ENCODE data around the gene GTF2H2. TPM values are rescaled to one million over a fixed set of nuclear protein-coding genes. Genes with fewer than 3 reads are reported as not detected.
"Not testable (repeated sequence)": the region's sequence is repeated elsewhere in the genome, so short reads cannot be mapped to it uniquely, and the experiment has no call there.

Gene GTF2H2
- 16.4 and 21.3 TPM in 2 replicates for total RNA-seq

DNA sequence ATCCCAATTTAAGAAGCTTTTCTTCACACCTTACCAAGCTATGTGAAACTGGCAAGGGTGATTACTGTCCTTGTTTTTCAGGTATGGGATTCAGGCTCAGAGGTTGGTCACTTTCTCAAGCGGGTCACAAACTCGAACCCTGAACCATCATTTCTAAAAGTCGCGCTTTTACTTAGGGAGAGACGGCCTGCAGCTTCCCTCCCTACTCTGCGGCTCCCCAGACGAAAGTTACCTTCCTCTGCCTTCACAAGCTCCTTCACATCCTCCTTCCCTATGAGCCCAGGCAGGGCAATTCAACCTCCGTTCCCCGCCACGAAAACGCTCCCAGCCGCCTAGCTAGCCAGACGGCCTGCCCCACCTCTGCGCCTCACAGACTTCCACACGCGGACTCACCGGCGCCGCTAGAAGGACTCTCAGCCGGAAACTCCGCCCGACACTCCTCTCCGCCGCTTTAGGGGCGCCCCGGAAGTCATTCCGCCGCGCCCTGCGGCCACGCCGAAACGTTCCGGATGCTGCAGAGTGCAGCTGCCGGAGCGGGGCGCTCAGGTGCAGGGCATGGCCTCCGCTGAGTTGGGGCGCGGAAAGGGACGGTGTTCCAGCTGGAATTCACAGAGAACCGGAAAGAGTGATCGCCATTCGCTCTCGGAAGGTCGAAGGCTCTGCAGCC lies at the start of gene GTF2H2:
Gene GTF2H2, minus strand, starts transcription at position 415 of the 667 bp plus-strand sequence. CDS start 4,913 bp downstream, outside the sequence.
- intact Hi-C loops (cut with micrococcal nuclease) = not testable (repeated sequence)

DNA sequence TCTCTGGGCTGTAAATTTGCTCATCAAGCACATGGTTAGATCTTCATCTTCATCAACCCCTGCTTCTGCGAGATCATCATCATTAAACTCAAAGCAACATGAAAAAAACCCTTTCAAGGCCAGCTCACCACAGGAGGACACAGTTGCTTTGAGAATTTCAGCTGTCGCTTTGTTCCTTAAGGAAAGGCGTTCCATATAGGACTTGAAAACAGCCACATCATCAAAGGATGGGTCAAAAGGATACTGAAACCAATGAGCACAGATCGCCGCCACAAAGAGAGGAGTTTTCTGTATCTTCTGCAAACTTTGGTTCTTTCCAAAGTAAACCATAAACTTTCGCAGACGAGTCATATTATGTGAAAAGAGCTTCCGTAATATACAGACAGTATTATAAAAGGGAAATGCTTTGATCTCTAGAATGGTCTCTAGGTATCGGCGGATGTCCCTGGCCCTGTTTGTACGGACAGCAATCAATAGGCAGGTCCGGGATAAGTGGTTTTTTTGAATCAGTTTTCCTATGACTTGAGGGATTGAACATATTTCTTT lies 42.3 kb upstream of the GTF2H2 start:
- intact Hi-C loops (cut with micrococcal nuclease) = not testable (repeated sequence)

DNA sequence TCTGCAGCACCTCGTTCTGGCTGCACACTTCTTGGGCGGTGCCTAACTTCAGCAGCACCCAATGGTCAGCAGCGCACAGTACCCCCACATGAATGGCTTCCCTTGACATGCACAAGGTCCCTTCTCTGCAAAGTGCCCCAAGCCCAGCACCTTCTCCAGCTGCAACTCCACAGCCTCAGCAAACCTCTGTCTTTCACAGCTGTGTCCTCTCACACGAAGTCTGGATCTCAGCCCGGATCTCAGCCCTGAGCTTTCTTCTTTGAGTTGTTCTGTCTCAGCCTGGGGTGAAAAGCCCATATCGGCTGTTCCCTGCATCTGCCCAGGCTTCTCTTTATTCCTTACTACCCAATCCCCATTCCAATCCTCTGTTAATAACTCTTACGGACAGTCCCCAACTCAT lies 32.5 kb upstream of the GTF2H2 start:
- intact Hi-C loops (cut with micrococcal nuclease) = not testable (repeated sequence)

GRCh38 chr5:71097930-71098203 lies 30.4 kb upstream of the GTF2H2 start:
- intact Hi-C loops (cut with micrococcal nuclease) = not testable (repeated sequence)

DNA sequence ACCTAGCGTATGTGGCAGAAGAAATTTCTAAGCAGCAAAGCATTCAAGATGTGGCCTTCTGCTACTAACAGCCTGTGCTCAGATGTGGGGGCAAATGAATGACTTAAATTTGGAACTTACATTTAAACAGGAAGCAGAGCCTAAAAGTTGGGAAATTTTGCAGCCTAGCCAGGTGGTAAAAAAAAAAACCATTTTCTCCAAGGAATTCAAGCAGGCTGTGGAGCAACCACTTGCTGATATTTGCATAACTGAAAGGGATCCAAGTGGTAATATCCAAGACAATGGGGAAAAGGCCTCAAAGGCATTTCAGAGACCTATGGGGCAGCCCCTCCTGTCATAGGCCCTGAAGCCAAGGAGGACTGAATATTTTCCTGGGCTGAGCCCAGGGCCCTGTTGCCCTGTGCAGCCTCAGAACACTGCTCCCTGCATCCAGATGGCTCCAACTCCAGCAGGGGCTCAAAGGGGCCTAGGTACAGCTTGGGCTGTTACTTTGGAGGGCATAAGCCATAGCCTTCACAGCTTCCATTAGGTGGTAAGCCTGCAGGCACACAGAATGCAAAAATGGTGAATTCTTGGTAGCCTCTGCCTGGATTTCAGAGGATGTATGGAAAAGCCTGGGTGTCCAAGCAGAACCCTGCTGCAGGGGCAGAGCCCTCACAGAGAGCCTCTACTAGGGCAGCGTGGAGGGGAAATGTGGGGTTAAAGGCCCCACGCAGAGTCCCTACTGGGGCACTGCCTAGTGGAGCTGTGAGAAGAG lies 29.9 kb upstream of the GTF2H2 start:
- intact Hi-C loops (cut with micrococcal nuclease) = not testable (repeated sequence)

- intact Hi-C loops (cut with micrococcal nuclease) = not testable (repeated sequence)
These were observed 22.3 kb upstream of the GTF2H2 start for GRCh38 chr5:71089773-71090172.

GRCh38 chr5:71088754-71089153 lies 21.3 kb upstream of the GTF2H2 start:
- intact Hi-C loops (cut with micrococcal nuclease) = not testable (repeated sequence)

DNA sequence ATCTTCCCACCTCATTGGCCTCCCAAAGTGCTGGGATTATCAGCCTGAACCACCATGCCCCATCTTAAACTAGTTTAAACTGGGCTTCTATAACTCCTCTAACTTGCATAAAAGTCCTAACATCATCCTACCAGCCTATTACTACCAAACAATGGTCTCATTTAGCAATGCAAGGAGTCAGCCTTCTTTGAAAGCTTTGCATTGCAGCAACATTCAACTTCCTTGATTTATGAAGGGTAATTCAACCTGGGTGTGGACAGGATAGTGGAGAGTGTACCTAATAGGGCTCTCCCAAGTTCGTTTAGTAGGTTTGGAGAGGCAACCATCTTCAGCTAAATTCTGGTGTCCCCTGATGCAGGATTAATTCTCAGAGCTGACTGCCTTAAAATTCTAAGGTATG lies 18.7 kb upstream of the GTF2H2 start:
- intact Hi-C loops (cut with micrococcal nuclease) = not testable (repeated sequence)

DNA sequence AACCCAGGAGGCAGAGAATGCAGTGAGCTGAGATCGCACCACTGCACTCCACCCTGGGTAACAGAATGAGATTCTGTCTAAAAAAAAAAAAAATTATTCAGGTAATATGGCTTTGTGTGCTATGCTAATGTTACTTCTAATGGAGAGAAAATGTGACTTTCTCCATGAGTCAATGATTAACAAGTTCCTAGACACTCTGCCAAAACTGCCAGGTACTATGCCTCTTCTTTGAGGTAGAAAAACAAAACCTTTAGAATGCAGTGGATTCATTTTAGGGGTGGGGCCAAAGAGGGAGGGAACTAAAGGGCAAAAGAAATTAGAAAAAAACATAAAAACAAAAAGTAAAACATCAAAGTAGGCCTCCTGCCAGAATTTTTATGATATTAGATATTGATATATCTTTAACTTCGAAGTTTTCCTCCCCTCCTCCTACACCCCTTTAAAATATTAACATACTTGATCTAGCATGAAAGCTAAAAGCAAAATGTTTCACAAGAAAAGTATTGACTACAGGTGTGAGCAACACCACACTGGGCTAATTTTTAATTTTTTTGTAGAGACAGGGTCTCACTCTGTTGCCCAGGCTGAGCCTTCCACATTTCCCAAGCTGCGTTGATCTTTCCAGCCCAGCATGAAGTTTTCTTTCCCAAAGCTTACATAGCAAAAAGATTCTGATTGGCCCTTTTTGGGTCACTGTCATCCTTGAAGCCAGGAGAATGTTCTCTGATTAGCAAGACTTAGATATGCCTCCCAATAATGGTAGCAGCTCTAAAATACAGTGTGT lies 17.0 kb upstream of the GTF2H2 start:
- intact Hi-C loops (cut with micrococcal nuclease) = not testable (repeated sequence)

GRCh38 chr5:71082898-71083297 lies 15.4 kb upstream of the GTF2H2 start:
- intact Hi-C loops (cut with micrococcal nuclease) = not testable (repeated sequence)

DNA sequence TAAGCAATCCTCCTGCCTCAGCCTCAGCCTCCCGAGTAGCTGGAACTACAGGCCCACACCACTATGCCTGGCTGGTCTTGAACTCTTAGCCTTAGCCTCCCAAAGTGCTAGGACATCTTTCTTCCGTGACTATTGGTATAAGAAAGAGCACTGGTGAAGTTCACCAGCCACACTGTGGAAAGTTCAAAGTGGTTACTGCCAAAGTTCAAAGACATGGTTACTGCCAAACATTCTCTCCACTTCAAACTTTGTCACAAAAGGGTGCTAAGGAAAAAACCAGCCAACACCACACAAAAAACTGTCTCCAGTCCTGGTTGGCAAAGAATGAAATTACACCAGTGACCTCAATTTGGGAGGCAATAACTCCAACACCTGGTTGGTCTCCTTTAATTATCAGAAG lies 14.9 kb upstream of the GTF2H2 start:
- intact Hi-C loops (cut with micrococcal nuclease) = not testable (repeated sequence)

- intact Hi-C loops (cut with micrococcal nuclease) = not testable (repeated sequence)
These were observed 6.2 kb downstream of the GTF2H2 start for GRCh38 chr5:71061322-71061721.

DNA sequence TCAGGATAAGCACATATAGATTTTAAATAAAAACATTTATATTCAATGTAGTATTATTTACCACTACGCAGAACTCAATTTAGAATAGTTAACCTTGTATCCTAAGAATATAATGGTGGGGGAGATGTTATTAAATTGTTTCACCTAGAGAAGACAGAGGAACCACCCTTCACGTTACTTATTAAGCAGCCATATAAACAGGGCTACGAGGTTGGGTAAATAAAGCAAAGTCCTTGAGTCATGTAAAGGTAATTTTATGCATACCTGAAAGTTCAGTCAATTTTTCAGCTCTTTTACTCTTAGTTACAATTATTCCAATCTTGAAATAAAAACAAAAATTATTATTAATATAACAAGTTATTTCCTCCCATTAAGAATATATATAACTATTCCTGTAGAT lies 8.1 kb downstream of the GTF2H2 start:
- intact Hi-C loops (cut with micrococcal nuclease) = not testable (repeated sequence)

GRCh38 chr5:71044808-71045207 lies 22.7 kb downstream of the GTF2H2 start:
- intact Hi-C loops (cut with micrococcal nuclease) = not testable (repeated sequence)

DNA sequence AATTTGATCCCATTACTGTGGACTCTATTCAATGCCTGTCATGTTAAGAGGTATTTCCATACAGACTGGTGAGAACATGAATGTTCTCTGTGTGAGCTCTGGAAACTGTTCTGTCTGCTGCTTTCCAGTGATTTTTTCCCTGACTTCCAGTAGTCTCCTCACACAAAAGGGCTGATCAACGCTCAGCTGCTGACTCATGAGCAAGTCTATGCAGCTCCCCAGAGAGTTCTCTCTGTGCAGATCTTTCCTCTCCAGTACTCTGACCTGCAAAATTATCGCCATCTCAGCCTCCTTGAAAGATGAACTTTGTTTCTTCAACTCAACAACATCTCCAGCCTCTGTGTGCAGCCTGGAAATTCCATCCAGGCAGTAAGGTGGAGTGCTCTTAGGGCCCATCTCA lies 23.3 kb downstream of the GTF2H2 start:
- intact Hi-C loops (cut with micrococcal nuclease) = not testable (repeated sequence)

DNA sequence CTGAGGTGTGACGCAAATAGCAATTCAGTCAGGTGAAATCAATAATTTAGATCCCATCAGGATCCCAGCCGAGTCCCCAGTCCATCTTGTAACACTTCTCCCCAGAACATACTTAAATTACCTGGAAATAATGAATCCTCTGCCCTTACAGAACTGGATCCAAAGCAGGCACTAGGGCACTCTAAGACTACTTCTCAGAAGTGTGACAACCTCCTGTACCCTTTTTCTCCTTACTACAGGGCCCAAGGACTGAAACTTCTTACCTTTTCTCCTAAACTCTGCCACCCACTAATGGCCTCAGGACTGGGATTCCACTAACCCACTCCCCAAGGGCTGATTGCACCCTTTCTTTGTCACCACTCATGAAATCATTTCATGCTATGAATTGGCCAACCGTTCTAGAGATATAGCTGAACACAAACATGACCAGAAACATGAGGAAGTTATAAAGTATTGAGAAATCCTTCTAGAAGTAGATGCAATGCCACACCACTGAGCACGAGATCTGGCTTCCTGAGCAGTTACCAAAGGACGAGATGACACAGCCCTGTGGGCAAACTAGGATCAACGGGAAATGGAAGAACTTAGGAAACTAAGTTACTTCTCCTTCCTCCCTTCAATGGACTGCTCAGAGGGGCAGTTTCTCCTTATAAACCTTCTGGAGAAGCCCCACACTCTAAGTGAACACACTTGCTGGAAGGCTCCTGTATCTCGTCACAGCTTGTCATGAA lies 36.3 kb downstream of the GTF2H2 start:
- intact Hi-C loops (cut with micrococcal nuclease) = not testable (repeated sequence)

DNA sequence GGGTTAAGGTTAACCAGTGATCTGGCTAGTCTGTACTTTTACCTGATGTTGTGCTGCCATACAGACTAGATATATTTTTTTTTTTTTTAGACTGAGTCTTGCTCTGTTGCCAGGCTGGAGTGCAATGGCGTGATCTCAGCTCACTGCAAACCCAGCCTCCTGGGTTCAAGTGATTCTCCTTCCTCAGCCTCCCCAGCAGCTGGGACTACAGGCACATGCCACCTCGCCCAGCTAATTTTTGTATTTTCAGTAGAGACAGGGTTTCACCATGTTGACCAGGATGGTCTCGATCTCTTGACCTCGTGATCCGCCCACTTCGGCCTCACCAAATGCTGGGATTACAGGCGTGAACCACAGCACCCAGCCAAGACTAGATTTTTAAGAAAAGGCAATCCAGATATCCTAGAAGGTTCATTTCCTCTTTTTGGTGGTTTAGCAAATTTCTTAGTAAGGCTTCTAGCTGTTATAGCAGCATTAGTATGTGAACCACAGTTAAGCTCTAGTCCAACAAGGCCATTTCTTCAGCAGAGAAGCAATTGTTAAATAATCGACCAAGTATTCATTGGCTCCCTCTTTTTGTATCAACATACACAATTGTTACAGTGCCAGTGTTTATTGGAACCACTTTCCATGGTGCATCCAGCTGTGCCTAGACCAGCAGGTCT lies 42.1 kb downstream of the GTF2H2 start, which contains the start of gene NAIP:
Gene NAIP, minus strand, starts transcription at position 51 of the 665 bp plus-strand sequence. CDS start 12,424 bp downstream, outside the sequence.
- intact Hi-C loops (cut with micrococcal nuclease) = not testable (repeated sequence)

- intact Hi-C loops (cut with micrococcal nuclease) = not testable (repeated sequence)
These were observed 46.8 kb downstream of the GTF2H2 start for GRCh38 chr5:71020643-71021042.

GRCh38 chr5:71018376-71019005 lies 49.0 kb downstream of the GTF2H2 start:
- intact Hi-C loops (cut with micrococcal nuclease) = not testable (repeated sequence)

GRCh38 chr5:71014176-71014575 lies 53.3 kb downstream of the GTF2H2 start:
- intact Hi-C loops (cut with micrococcal nuclease) = no loop called here

Data from T-helper 1 cell treated with Interleukin-12 subunit alpha and Interleukin-12 subunit beta and Interleukin-4 antibody, amounts not matched to agents 30 ng/mL and 1 ng/mL, for 36 hours (primary cell).